NCI-H187 treated with DMSO at 0.1 percent for 48 hours (cell line): ENCODE data around the gene PSME3IP1.

Experiments used
- DNase-seq: peaks from one replicate; lab custom pipeline; 2025; lab: John Stamatoyannopoulos, UW

The PSME3IP1 gene

GRCh38 chr16:57167538-57167937, 18.3 kb downstream of the PSME3IP1 start:
- no peak for DNase-seq

GRCh38 chr16:57166951-57167350, 18.9 kb downstream of the PSME3IP1 start:
- DNase-seq, result no peak

GRCh38 chr16:57166451-57166850, 19.4 kb downstream of the PSME3IP1 start:
- no peak for DNase-seq

GRCh38 chr16:57165938-57166337, 19.9 kb downstream of the PSME3IP1 start:
- no peak for DNase-seq

- DNase-seq, result no peak
These were observed 20.4 kb downstream of the PSME3IP1 start for GRCh38 chr16:57165483-57165882.

- no peak for DNase-seq
These were observed 22.0 kb downstream of the PSME3IP1 start for GRCh38 chr16:57163842-57164241.

- no peak for DNase-seq
These were observed 26.4 kb downstream of the PSME3IP1 start for GRCh38 chr16:57159447-57159846.

- DNase-seq, result no peak
These were observed 28.3 kb downstream of the PSME3IP1 start for GRCh38 chr16:57157533-57157932.

GRCh38 chr16:57156351-57156703, 29.5 kb downstream of the PSME3IP1 start:
- DNase-seq, result no peak

- DNase-seq, result no peak
These were observed 30.0 kb downstream of the PSME3IP1 start for GRCh38 chr16:57155702-57156350.

- no peak for DNase-seq
These were observed 32.0 kb downstream of the PSME3IP1 start for GRCh38 chr16:57153841-57154240.

GRCh38 chr16:57152096-57153093, 33.4 kb downstream of the PSME3IP1 start:
- DNase-seq, result peak; percentile 88

GRCh38 chr16:57151369-57151768, 34.5 kb downstream of the PSME3IP1 start:
- DNase-seq, result no peak

- DNase-seq, result no peak
These were observed 35.0 kb downstream of the PSME3IP1 start for GRCh38 chr16:57150682-57151330.

GRCh38 chr16:57149391-57149790, 36.4 kb downstream of the PSME3IP1 start:
- no peak for DNase-seq

GRCh38 chr16:57148481-57148880, 37.4 kb downstream of the PSME3IP1 start:
- no peak for DNase-seq

GRCh38 chr16:57147381-57148221, 38.2 kb downstream of the PSME3IP1 start:
- DNase-seq, result no peak

- DNase-seq, result no peak
These were observed 39.1 kb downstream of the PSME3IP1 start for GRCh38 chr16:57146735-57147134.

- DNase-seq, result no peak
These were observed 39.7 kb downstream of the PSME3IP1 start for GRCh38 chr16:57146040-57146647.

GRCh38 chr16:57145046-57146021, 40.5 kb downstream of the PSME3IP1 start:
- DNase-seq, result no peak
